HCT116 (cell line): Measurements from ENCODE around the gene TLN1. TPM values are rescaled to one million over a fixed set of nuclear protein-coding genes. Genes with fewer than 3 reads are reported as not detected.

ENCODE experiments used
- ATAC-seq: fragments of 200-7000 bp; cut with Tn5 transposase; 2 replicates; pipeline ENCODE4 v1.9.1; 2020; ENCODE audit warnings: mild to moderate bottlenecking, moderate library complexity
- BruUV-seq: library from RNA; stranded (reverse); fragments of 400-500 nt; replicated peaks from 2 replicates; lab custom pipeline; 2021; lab: Mats Ljungman, UMichigan
- CTCF ChIA-PET: fragments of 300-600 bp; sonication (Branson Sonifier 250); formaldehyde crosslinking; loops from one replicate; lab custom pipeline; 2021; ENCODE audit warnings: antibody characterized with exemption; lab: Charles Lee
- POLR2A ChIA-PET: fragments of 300-600, 350-600 bp; sonication (Branson Sonifier 250); formaldehyde crosslinking; loops from one replicate; lab custom pipeline; 2021; ENCODE audit warnings: antibody characterized with exemption; lab: Charles Lee
- RAD21 ChIA-PET, 2 experiments: fragments of 300-600 bp; sonication (Branson Sonifier 250); formaldehyde crosslinking; loops; one replicate each; lab custom pipeline; 2023; ENCODE audit warnings: low total read pairs in 2 of 2; ENCODE audit not compliant: uncharacterized antibody in 2 of 2, unreplicated experiment in 2 of 2, low non-redundant PET in 1 of 2; lab: Charles Lee
- DNase-seq: peaks from one replicate; pipeline ENCODE4 v3.0.0-alpha.2; 2010; ENCODE audit warnings: low read depth, low spot score
- H2AFZ ChIP-seq: fragments of 200-600 bp; shearing (Covaris generic), sonication (generic); 2 replicates; pipeline ENCODE4 v1.6.1; 2017; ENCODE audit warnings: low read depth, mixed run types, mixed read lengths, antibody characterized with exemption, low read length; ENCODE audit not compliant: poor library complexity, severe bottlenecking
- H3K27ac ChIP-seq: 2 replicates; pipeline ENCODE4 v1.5.1; 2012; ENCODE audit warnings: low read depth, low read length
- H3K27me3 ChIP-seq: fragments of 200-600 bp; sonication (generic); 2 replicates; pipeline ENCODE4 v1.6.1; 2016; ENCODE audit warnings: mixed run types, low read length, mixed read lengths; ENCODE audit not compliant: insufficient read depth
- H3K36me3 ChIP-seq, 2 experiments: fragments of 200-500 bp in 1 of 2; fragments of 200-600 bp in 1 of 2; sonication (Bioruptor generic) in 1 of 2; sonication (generic) in 1 of 2; 2 replicates each; pipeline versions ENCODE4 v1.5.1 to v1.6.1; 2014 to 2016; ENCODE audit warnings: low read length in 2 of 2, inconsistent platforms in 1 of 2, mixed read lengths in 1 of 2, mixed run types in 1 of 2; ENCODE audit not compliant: insufficient read depth in 2 of 2, control insufficient read depth in 1 of 2
- H3K4me1 ChIP-seq, 2 experiments: fragments of 200-600 bp in 1 of 2; sonication (generic) in 1 of 2; 2 replicates each; pipeline versions ENCODE4 v1.5.1 to v1.6.1; 2012 to 2017; ENCODE audit warnings: low read length in 2 of 2, inconsistent platforms in 1 of 2, mild to moderate bottlenecking in 1 of 2, mixed read lengths in 1 of 2, mixed run types in 1 of 2, moderate library complexity in 1 of 2; ENCODE audit not compliant: insufficient read depth in 2 of 2, control insufficient read depth in 1 of 2
- H3K4me2 ChIP-seq: fragments of 200-600 bp; sonication (generic); 2 replicates; pipeline ENCODE4 v1.6.1; 2017; ENCODE audit warnings: mixed run types, low read length, mixed read lengths
- H3K4me3 ChIP-seq, 2 experiments: fragments of 200-600 bp in 1 of 2; sonication (generic) in 1 of 2; replicated peaks in 1 of 2; 2 replicates each; pipeline ENCODE4 v1.5.1; 2011 to 2016; ENCODE audit warnings: low read length in 2 of 2, control low read depth in 1 of 2, low read depth in 1 of 2, mild to moderate bottlenecking in 1 of 2, mixed read lengths in 1 of 2, mixed run types in 1 of 2
- H3K79me2 ChIP-seq: fragments of 200-600 bp; sonication (generic); 2 replicates; pipeline ENCODE4 v1.6.1; 2017; ENCODE audit warnings: mild to moderate bottlenecking, mixed run types, low read length, moderate library complexity, mixed read lengths; ENCODE audit not compliant: insufficient read depth
- H3K9ac ChIP-seq: fragments of 200-600 bp; sonication (generic); 2 replicates; pipeline ENCODE4 v1.6.1; 2016; ENCODE audit warnings: low read length, mixed read lengths
- H3K9me2 ChIP-seq: fragments of 200-600 bp; sonication (generic), shearing (Covaris generic); 2 replicates; pipeline ENCODE4 v1.6.1; 2017; ENCODE audit warnings: mixed run types, mild to moderate bottlenecking, moderate library complexity; ENCODE audit not compliant: insufficient read depth
- H3K9me3 ChIP-seq, 2 experiments: fragments of 200-500 bp in 1 of 2; fragments of 200-600 bp in 1 of 2; sonication (Bioruptor generic) in 1 of 2; sonication (generic) in 1 of 2; 2 replicates each; pipeline ENCODE4 v1.6.1; 2014 to 2017; ENCODE audit warnings: low read length in 2 of 2, mixed read lengths in 2 of 2, inconsistent platforms in 1 of 2, low read depth in 1 of 2, mild to moderate bottlenecking in 1 of 2, mixed run types in 1 of 2, moderate library complexity in 1 of 2; ENCODE audit not compliant: control insufficient read depth in 1 of 2, insufficient read depth in 1 of 2
- H4K20me1 ChIP-seq: fragments of 200-600 bp; sonication (generic), shearing (Covaris generic); 2 replicates; pipeline ENCODE4 v1.6.1; 2017; ENCODE audit warnings: mixed run types, mild to moderate bottlenecking, moderate library complexity; ENCODE audit not compliant: insufficient read depth
- CTCF ChIP-seq, 3 experiments: fragments of 200-600 bp in 1 of 3; sonication (generic) in 1 of 3; IDR thresholded peaks in 2 of 3; conservative IDR thresholded peaks in 1 of 3; 2 replicates each; pipeline ENCODE4 v1.5.1; 2012 to 2017; ENCODE audit warnings: low read depth in 2 of 3, low read length in 2 of 3, antibody characterized with exemption in 1 of 3, borderline replicate concordance in 1 of 3, control low read depth in 1 of 3, mild to moderate bottlenecking in 1 of 3, mixed read lengths in 1 of 3, mixed run types in 1 of 3, moderate library complexity in 1 of 3; ENCODE audit not compliant: insufficient read depth in 1 of 3
- ELF1 ChIP-seq: IDR thresholded peaks from 2 replicates; pipeline ENCODE4 v1.6.1; 2012; ENCODE audit warnings: low read depth, borderline replicate concordance
- FOSL1 ChIP-seq: IDR thresholded peaks from 2 replicates; pipeline ENCODE4 v1.6.1; 2012; ENCODE audit warnings: low read depth
- JUND ChIP-seq: IDR thresholded peaks from 2 replicates; pipeline ENCODE4 v1.6.1; 2012
- POLR2AphosphoS5 ChIP-seq: IDR thresholded peaks from 2 replicates; pipeline ENCODE4 v1.6.1; 2011; ENCODE audit warnings: mild to moderate bottlenecking, low read depth, low read length, moderate library complexity
- RAD21 ChIP-seq: IDR thresholded peaks from 2 replicates; pipeline ENCODE4 v1.6.1; 2012; ENCODE audit warnings: low read depth, mild to moderate bottlenecking
- SIN3A ChIP-seq: IDR thresholded peaks from 2 replicates; pipeline ENCODE4 v1.6.1; 2012; ENCODE audit warnings: low read depth
- TCF7L2 ChIP-seq: IDR thresholded peaks from 2 replicates; pipeline ENCODE4 v1.7.0; 2011; ENCODE audit warnings: borderline replicate concordance, inconsistent platforms; ENCODE audit not compliant: insufficient read depth, insufficient read length; ENCODE audit errors: extremely low read depth
- intact Hi-C: fragments of 100-400 bp; cut with micrococcal nuclease; formaldehyde crosslinking; loops from 2 replicates; pipeline ENCODE4 v1.10.0; 2022
- total RNA-seq: library from RNA; stranded (reverse); gene quantifications from one replicate; pipeline ENCODE4 v1.2.1, GENCODE V29; 2021; ENCODE audit not compliant: unreplicated experiment

TLN1 gene
- total RNA-seq, 1 experiment from 2014 or later, result 144 TPM

GRCh38 chr9:35729101-35729500 lies 2.9 kb downstream of the TLN1 start:
- POLR2A ChIA-PET, result no interaction called here
- H3K4me3 ChIP-seq, result no peak overlapping the region
- H3K4me1 ChIP-seq, result peaks cover 19 to 34% of the 10 kb centered on the region in 2 experiments
- BruUV-seq, result no TSS peak
- H2AFZ ChIP-seq, result no peak overlapping the region
- ATAC-seq, result no peak
- no peak overlapping the region for H3K27ac ChIP-seq
- no peaks in the 10 kb centered on the region for H3K9me2 ChIP-seq
- no peaks in the 10 kb centered on the region for H3K9me3 ChIP-seq
- CTCF ChIA-PET, result interaction anchor here (4.0 kb wide), 1 partner anchor 33 kb away, joined by 21 read pairs; no protein-coding TSS in a partner anchor
- no peak overlapping the region for H3K9ac ChIP-seq
- no peak overlapping the region for H3K4me2 ChIP-seq
- no peak for DNase-seq
- H3K79me2 ChIP-seq, result peaks cover 67% of the 10 kb centered on the region
- intact Hi-C loops, result loop anchor here (5.0 kb wide), 1 partner anchor 37 kb away; no protein-coding TSS in a partner anchor
- RAD21 ChIA-PET, result no interaction called here
- TF ChIP-seq ELF1 (no peak), FOSL1 (no peak), CTCF (IDR thresholded peaks at IDR 0.05 in 2 of 3, conservative IDR thresholded peaks at IDR 0.05 in 1 of 3; ENCODE audit: borderline replicate concordance in 1 of 3, insufficient read depth in 1 of 3, low read depth in 2 of 3, low read length in 2 of 3) (no peak), SIN3A (no peak), JUND (no peak), POLR2AphosphoS5 (no peak), TCF7L2 (no peak), RAD21 (no peak)
- no peaks in the 10 kb centered on the region for H3K27me3 ChIP-seq
- H3K36me3 ChIP-seq, result peaks cover 10 to 15% of the 10 kb centered on the region in 2 experiments; a peak in 2 of 4 replicates
- no peaks in the 10 kb centered on the region for H4K20me1 ChIP-seq
